H1 (cell line): ENCODE results near the gene NMRAL1. TPM values are rescaled to one million over a fixed set of nuclear protein-coding genes. Genes with fewer than 3 reads are reported as not detected.
A peak's percentile ranks its signal among the peaks of the same experiment; 100 is the strongest.

Experiments
- CTCF ChIA-PET: fragments of 300-600 bp; sonication (Branson Sonifier 250); formaldehyde crosslinking; loops from one replicate; lab custom pipeline; 2021; ENCODE audit not compliant: partially characterized antibody; lab: Charles Lee
- POLR2A ChIA-PET: fragments of 300-600 bp; sonication (Branson Sonifier 250); formaldehyde crosslinking; loops from one replicate; lab custom pipeline; 2021; ENCODE audit warnings: inconsistent platforms; ENCODE audit not compliant: partially characterized antibody; lab: Charles Lee
- DNase-seq, 2 experiments: peaks; one replicate each; pipeline versions ENCODE4 v3.0.0 to v3.0.0-alpha.2; 2010 to 2022; ENCODE audit warnings: low spot score in 2 of 2, low read depth in 1 of 2, mixed read lengths in 1 of 2
- FAIRE-seq: peaks from 2 replicates; lab custom pipeline; 2011; peaks lifted over from hg19 to GRCh38; lab: Jason Lieb, UNC
- H2AFZ ChIP-seq: 2 replicates; pipeline ENCODE4 v1.8.1; 2012; ENCODE audit warnings: low read length, inconsistent platforms
- H2AK5ac ChIP-seq: 2 replicates; pipeline ENCODE4 v1.6.1; 2013; ENCODE audit warnings: low read depth, low read length
- H2BK120ac ChIP-seq: replicated peaks from 2 replicates; pipeline ENCODE3; 2013; ENCODE audit warnings: low read depth, low read length, inconsistent platforms
- H2BK12ac ChIP-seq: 2 replicates; pipeline ENCODE4 v1.6.1; 2013; ENCODE audit warnings: low read depth, low read length
- H2BK15ac ChIP-seq: 2 replicates; pipeline ENCODE4 v1.6.1; 2013; ENCODE audit warnings: low read length
- H2BK20ac ChIP-seq: 2 replicates; pipeline ENCODE4 v1.6.1; 2013; ENCODE audit warnings: low read length
- H2BK5ac ChIP-seq: 2 replicates; pipeline ENCODE4 v1.6.1; 2013; ENCODE audit warnings: low read depth, low read length
- H3K14ac ChIP-seq: 2 replicates; pipeline ENCODE4 v1.6.1; 2013; ENCODE audit warnings: inconsistent platforms; ENCODE audit not compliant: insufficient read length
- H3K18ac ChIP-seq: 2 replicates; pipeline ENCODE4 v1.6.1; 2013; ENCODE audit warnings: low read length; ENCODE audit errors: extremely low read depth
- H3K23ac ChIP-seq: 2 replicates; pipeline ENCODE4 v1.6.1; 2013; ENCODE audit warnings: inconsistent platforms; ENCODE audit not compliant: insufficient read length
- H3K23me2 ChIP-seq: 2 replicates; pipeline ENCODE4 v1.6.1; 2013; ENCODE audit warnings: low read depth, low read length
- H3K27ac ChIP-seq: 2 replicates; pipeline ENCODE4 v1.6.1; 2011; ENCODE audit warnings: low read depth, low read length, inconsistent platforms
- H3K27me3 ChIP-seq, 4 experiments: replicated peaks in 1 of 4; 1 replicate in 1 of 4; 2 replicates in 3 of 4; pipeline versions ENCODE4 v1.6.1 to v1.8.1; 2011 to 2013; ENCODE audit warnings: low read length in 3 of 4, mild to moderate bottlenecking in 3 of 4, inconsistent platforms in 2 of 4, mixed read lengths in 2 of 4, moderate library complexity in 1 of 4; ENCODE audit not compliant: control insufficient read depth in 3 of 4, insufficient read depth in 3 of 4; ENCODE audit errors: extremely low read depth in 1 of 4
- H3K36me3 ChIP-seq, 4 experiments: 2 replicates each; pipeline versions ENCODE4 v1.6.1 to v1.8.1; 2011 to 2013; ENCODE audit warnings: mild to moderate bottlenecking in 4 of 4, low read length in 3 of 4, moderate library complexity in 2 of 4, control low read depth in 1 of 4, inconsistent platforms in 1 of 4; ENCODE audit not compliant: insufficient read depth in 4 of 4, control insufficient read depth in 2 of 4
- H3K4ac ChIP-seq: replicated peaks from 2 replicates; pipeline ENCODE3; 2013; ENCODE audit warnings: low read length, low read depth, mixed read lengths, inconsistent platforms; ENCODE audit not compliant: insufficient read length
- H3K4me1 ChIP-seq, 4 experiments: replicated peaks in 1 of 4; 1 replicate in 1 of 4; 2 replicates in 3 of 4; pipeline versions ENCODE4 v1.6.1 to v1.8.1; 2011 to 2013; ENCODE audit warnings: low read length in 3 of 4, inconsistent platforms in 2 of 4, mixed read lengths in 1 of 4; ENCODE audit not compliant: insufficient read depth in 4 of 4, control insufficient read depth in 3 of 4
- H3K4me2 ChIP-seq, 2 experiments: 2 replicates each; pipeline versions ENCODE4 v1.6.1 to v1.8.1; 2011 to 2013; ENCODE audit warnings: low read depth in 2 of 2, low read length in 2 of 2, control low read depth in 1 of 2, inconsistent platforms in 1 of 2, mild to moderate bottlenecking in 1 of 2; ENCODE audit not compliant: insufficient read depth in 1 of 2
- H3K4me3 ChIP-seq, 4 experiments: fragments of 200-600, 300-600 bp in 1 of 4; sonication (generic), shearing (Covaris generic), sonication (Bioruptor Twin) in 1 of 4; 2 replicates each; pipeline versions ENCODE4 v1.5.1 to v1.8.1; 2011 to 2016; ENCODE audit warnings: low read length in 4 of 4, low read depth in 3 of 4, control low read depth in 2 of 4, inconsistent platforms in 2 of 4, mild to moderate bottlenecking in 2 of 4, mixed read lengths in 1 of 4, moderate library complexity in 1 of 4; ENCODE audit not compliant: insufficient read depth in 2 of 4; ENCODE audit errors: extremely low read depth in 1 of 4
- H3K56ac ChIP-seq: replicated peaks from 2 replicates; pipeline ENCODE3; 2013; ENCODE audit warnings: low read depth, mild to moderate bottlenecking, mixed read lengths, low read length, inconsistent platforms; ENCODE audit not compliant: insufficient read length
- H3K79me1 ChIP-seq: 2 replicates; pipeline ENCODE4 v1.6.1; 2013; ENCODE audit warnings: low read depth, low read length, control low read depth
- H3K79me2 ChIP-seq, 2 experiments: 2 replicates each; pipeline versions ENCODE4 v1.6.1 to v1.8.1; 2012 to 2013; ENCODE audit warnings: low read length in 2 of 2, mild to moderate bottlenecking in 2 of 2, inconsistent platforms in 1 of 2; ENCODE audit not compliant: insufficient read depth in 2 of 2, control insufficient read depth in 1 of 2
- H3K9ac ChIP-seq, 4 experiments: replicated peaks in 1 of 4; 1 replicate in 1 of 4; 2 replicates in 3 of 4; pipeline versions ENCODE4 v1.6.1 to v1.8.1; 2011 to 2013; ENCODE audit warnings: low read depth in 3 of 4, low read length in 3 of 4, control low read depth in 2 of 4, mild to moderate bottlenecking in 2 of 4, moderate library complexity in 2 of 4, inconsistent platforms in 1 of 4; ENCODE audit errors: extremely low read depth in 1 of 4
- H3K9me3 ChIP-seq, 2 experiments: 2 replicates each; pipeline versions ENCODE4 v1.6.1 to v1.8.1; 2012 to 2013; ENCODE audit warnings: mild to moderate bottlenecking in 2 of 2, moderate library complexity in 2 of 2, control low read depth in 1 of 2, inconsistent platforms in 1 of 2, low read depth in 1 of 2, low read length in 1 of 2, mixed read lengths in 1 of 2; ENCODE audit not compliant: insufficient read depth in 2 of 2
- H4K20me1 ChIP-seq, 2 experiments: replicated peaks in 1 of 2; 2 replicates each; pipeline versions ENCODE3 to v1.8.1; 2011 to 2013; ENCODE audit warnings: inconsistent platforms in 2 of 2, low read length in 2 of 2, mild to moderate bottlenecking in 1 of 2; ENCODE audit not compliant: insufficient read depth in 2 of 2, control insufficient read depth in 1 of 2
- H4K5ac ChIP-seq: 2 replicates; pipeline ENCODE4 v1.6.1; 2013; ENCODE audit warnings: low read length, low read depth, mixed read lengths, inconsistent platforms; ENCODE audit not compliant: insufficient read length
- H4K8ac ChIP-seq: 2 replicates; pipeline ENCODE4 v1.8.0; 2013; ENCODE audit warnings: mild to moderate bottlenecking, moderate library complexity, low read length, inconsistent platforms; ENCODE audit not compliant: insufficient read depth; ENCODE audit errors: extremely low read depth
- H4K91ac ChIP-seq: replicated peaks from 2 replicates; pipeline ENCODE3; 2013; ENCODE audit warnings: low read length, mixed read lengths, inconsistent platforms; ENCODE audit not compliant: insufficient read length
- BACH1 ChIP-seq: IDR thresholded peaks from 2 replicates; pipeline ENCODE4 v1.6.1; 2012; ENCODE audit warnings: low read length, improper control_type of control experiment
- GTF2F1 ChIP-seq: IDR thresholded peaks from 2 replicates; pipeline ENCODE4 v1.6.1; 2012; ENCODE audit warnings: low read depth, low read length, improper control_type of control experiment, borderline replicate concordance
- NRF1 ChIP-seq: IDR thresholded peaks from 2 replicates; pipeline ENCODE4 v1.6.1; 2011; ENCODE audit warnings: mild to moderate bottlenecking, low read depth, low read length, improper control_type of control experiment
- WGBS, 2 experiments: shearing (Covaris generic) in 1 of 2; methylation state at CpG; one replicate each; pipeline versions ENCODE4 v1.1.6 to v1.1.7; 2013 to 2015; ENCODE audit warnings: low lambda C conversion rate in 2 of 2, mixed read lengths in 2 of 2, inconsistent platforms in 1 of 2, low coverage in 1 of 2, missing lambda C conversion rate in 1 of 2; ENCODE audit not compliant: insufficient replicate concordance in 2 of 2, insufficient coverage in 1 of 2, insufficient read length in 1 of 2; ENCODE audit errors: extremely low coverage in 1 of 2, missing lambda C conversion rate in 1 of 2; 5-methylcytosine and 5-hydroxymethylcytosine counted together
- polyA plus RNA-seq, 7 experiments: library from polyadenylated mRNA; depleted of rRNA in 3 of 7; stranded (reverse) in 5 of 7; unstranded in 2 of 7; fragments of >200 nt in 5 of 7; fragments of 200-250 nt in 2 of 7; gene quantifications; 1 replicate in 5 of 7; 2 replicates in 1 of 7; 4 replicates in 1 of 7; pipeline versions ENCODE4 v1.2.1 to v1.2.3, GENCODE V29; 2011 to 2013; ENCODE audit warnings: missing spikeins in 2 of 7, mixed read lengths in 2 of 7
- total RNA-seq: library from RNA; stranded (reverse); fragmentation: NEBNext Ultra II Directional; extraction: Animal tissue kit (Norgen Biotek cat#: 25700); gene quantifications from 2 replicates; pipeline ENCODE4 v1.2.1, GENCODE V29; 2021
- TF ChIP-seq, protein P1 (sequence below): IDR thresholded peaks from 2 replicates; pipeline ENCODE4 v1.6.1; 2011; ENCODE audit warnings: low read length, improper control_type of control experiment

NMRAL1 gene
- total and polyA plus RNA-seq, 2 of the 8 experiments (the other 6 are each of a cell fraction or from before 2014, with no cell fraction given), result 66.8 to 143 TPM

DNA sequence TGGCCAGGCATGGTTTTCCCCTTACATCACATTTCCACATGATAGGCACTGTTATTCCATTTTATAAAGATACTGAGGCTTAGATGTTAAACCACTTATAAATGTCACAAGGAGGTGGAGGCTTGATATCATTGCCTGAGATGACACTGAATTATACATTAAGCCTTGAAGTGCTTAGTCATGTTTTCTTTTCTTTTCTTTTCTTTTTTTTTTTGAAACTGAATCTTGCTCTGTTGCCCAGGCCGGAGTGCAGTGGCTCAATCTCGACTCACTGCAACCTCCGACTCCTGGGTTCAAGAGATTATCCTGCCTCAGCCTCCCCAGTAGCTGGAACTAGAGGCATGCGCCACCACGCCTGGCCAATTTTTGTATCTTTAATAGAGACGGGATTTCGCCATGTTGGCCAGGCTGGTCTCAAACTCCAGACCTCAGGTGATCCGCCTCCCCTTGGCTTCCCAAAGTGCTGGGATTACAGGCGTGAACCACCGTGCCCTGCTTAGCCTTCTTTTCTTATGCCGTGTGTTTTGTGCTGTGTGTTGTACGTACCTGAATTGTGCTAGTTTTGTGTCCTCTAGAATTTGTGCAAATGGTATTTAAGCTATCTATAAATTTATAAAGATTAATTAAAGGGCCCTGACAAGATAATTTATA is 47.6 kb downstream of the NMRAL1 start:
- peaks cover 21 to 35% of the 10 kb centered on the region in 2 experiments for H3K79me2 ChIP-seq
- H2AK5ac ChIP-seq, result no peak overlapping the region
- no peak overlapping the region for H3K18ac ChIP-seq
- WGBS, 2 experiments, result 92% methylated on average over 11 of the region's 12 CpGs; no CpG with 5 or more reads in 1 of the 2 experiments
- TF ChIP-seq, protein P1, sequence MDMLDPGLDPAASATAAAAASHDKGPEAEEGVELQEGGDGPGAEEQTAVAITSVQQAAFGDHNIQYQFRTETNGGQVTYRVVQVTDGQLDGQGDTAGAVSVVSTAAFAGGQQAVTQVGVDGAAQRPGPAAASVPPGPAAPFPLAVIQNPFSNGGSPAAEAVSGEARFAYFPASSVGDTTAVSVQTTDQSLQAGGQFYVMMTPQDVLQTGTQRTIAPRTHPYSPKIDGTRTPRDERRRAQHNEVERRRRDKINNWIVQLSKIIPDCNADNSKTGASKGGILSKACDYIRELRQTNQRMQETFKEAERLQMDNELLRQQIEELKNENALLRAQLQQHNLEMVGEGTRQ, result no peak
- TF ChIP-seq NRF1 (no peak), GTF2F1 (no peak), BACH1 (0 out of 2 replicates have a peak, but pooled peaks have one; percentile 9)
- peaks cover 0 to 7% of the 10 kb centered on the region in 2 experiments for H4K20me1 ChIP-seq
- no peak overlapping the region for H2BK20ac ChIP-seq
- no peak overlapping the region for H4K91ac ChIP-seq
- no peak overlapping the region for H2AFZ ChIP-seq
- peak overlapping the region; percentile 73 to 98 (median 86); a peak in 7 of 8 replicates for H3K4me3 ChIP-seq
- no peak for FAIRE-seq
- no peak overlapping the region for H2BK15ac ChIP-seq
- POLR2A ChIA-PET, result interaction anchor here (0.8 to 1.8 kb wide), 6 partner anchors 10 to 33 kb away, joined by 3 to 8 read pairs (median 4); partner anchors contain the start of gene CORO7
- peaks cover 8% of the 10 kb centered on the region for H3K23me2 ChIP-seq
- peak overlapping the region in 3 of 4 experiments; percentile 91 to 98 (median 95); a peak in 4 of 7 replicates for H3K9ac ChIP-seq
- H3K23ac ChIP-seq, result no peak overlapping the region
- H2BK120ac ChIP-seq, result no peak overlapping the region
- peak overlapping the region; percentile 88 to 94 for H3K4me2 ChIP-seq
- H2BK12ac ChIP-seq, result no peak overlapping the region
- no peak overlapping the region for H4K8ac ChIP-seq
- no peak overlapping the region for H3K27ac ChIP-seq
- no peak overlapping the region for H2BK5ac ChIP-seq
- H3K4ac ChIP-seq, result no peak overlapping the region
- CTCF ChIA-PET, result interaction anchor here (1.0 to 1.8 kb wide), 2 partner anchors 24 to 173 kb away, joined by 3 to 10 read pairs; no protein-coding TSS in a partner anchor
- no peak overlapping the region for H3K14ac ChIP-seq
- no peaks in the 10 kb centered on the region for H3K27me3 ChIP-seq
- no peak overlapping the region for H4K5ac ChIP-seq
- H3K4me1 ChIP-seq, result peaks cover 0 to 5% (median 2%) of the 10 kb centered on the region in 4 experiments; a peak in 3 of 7 replicates
- H3K56ac ChIP-seq, result no peak overlapping the region
- H3K9me3 ChIP-seq, result no peaks in the 10 kb centered on the region
- no peak for DNase-seq
- H3K36me3 ChIP-seq, result peaks cover 0 to 2% (median 0%) of the 10 kb centered on the region in 4 experiments; a peak in 1 of 8 replicates
- peaks cover 5% of the 10 kb centered on the region; the same call in 1 of the 2 replicates for H3K79me1 ChIP-seq
